Measurements from ENCODE around the gene LRRC4C. TPM values are rescaled to one million over a fixed set of nuclear protein-coding genes. Genes with fewer than 3 reads are reported as not detected.

The LRRC4C gene
- total RNA-seq, 2 donors from 2014 or later = 0.84 to 0.95 TPM

DNA sequence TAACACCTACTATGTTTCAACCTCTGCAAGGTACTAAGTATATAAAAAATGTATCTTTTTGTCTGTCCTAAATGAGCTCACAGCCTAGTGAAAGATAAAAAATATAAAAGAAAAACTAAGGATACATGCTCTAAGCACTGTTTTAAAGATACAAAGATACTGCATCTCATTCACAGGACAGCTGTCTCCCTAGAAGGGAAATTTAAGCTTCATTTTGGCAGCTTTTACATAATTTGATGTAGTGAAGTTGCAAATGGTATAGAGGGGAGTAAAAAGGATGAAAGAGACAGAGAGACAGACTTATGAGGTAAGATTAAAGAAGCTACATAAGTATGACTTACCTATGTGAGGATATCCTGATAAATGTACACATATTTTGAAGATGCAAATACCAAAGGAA, 53.6 kb downstream of the LRRC4C start:
- TF ChIP-seq, protein P1, sequence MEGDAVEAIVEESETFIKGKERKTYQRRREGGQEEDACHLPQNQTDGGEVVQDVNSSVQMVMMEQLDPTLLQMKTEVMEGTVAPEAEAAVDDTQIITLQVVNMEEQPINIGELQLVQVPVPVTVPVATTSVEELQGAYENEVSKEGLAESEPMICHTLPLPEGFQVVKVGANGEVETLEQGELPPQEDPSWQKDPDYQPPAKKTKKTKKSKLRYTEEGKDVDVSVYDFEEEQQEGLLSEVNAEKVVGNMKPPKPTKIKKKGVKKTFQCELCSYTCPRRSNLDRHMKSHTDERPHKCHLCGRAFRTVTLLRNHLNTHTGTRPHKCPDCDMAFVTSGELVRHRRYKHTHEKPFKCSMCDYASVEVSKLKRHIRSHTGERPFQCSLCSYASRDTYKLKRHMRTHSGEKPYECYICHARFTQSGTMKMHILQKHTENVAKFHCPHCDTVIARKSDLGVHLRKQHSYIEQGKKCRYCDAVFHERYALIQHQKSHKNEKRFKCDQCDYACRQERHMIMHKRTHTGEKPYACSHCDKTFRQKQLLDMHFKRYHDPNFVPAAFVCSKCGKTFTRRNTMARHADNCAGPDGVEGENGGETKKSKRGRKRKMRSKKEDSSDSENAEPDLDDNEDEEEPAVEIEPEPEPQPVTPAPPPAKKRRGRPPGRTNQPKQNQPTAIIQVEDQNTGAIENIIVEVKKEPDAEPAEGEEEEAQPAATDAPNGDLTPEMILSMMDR (conservative IDR thresholded peaks at IDR 0.05) = no peak
- H3K4me3 ChIP-seq (ENCODE audit: low read length) = no peak overlapping the region

DNA sequence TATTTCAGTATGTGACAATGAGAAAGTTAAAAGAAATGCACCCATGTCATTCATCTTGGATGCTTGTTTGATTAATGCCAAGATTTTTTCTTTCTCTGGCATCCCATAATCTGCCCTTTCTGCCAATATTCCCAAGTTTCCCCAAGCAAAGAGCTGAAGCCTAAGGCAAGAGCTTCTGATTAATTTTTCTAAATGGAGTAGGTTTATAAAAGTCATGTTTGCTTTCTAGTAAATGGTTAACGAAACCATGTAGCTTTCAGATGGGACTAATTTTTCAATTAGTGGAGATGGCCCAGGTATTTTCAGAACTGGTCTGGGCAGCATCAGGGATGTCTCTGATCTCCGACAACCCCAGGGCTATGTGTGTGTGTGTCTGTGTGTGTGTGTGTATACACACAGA, 55.3 kb downstream of the LRRC4C start:
- H3K4me1 ChIP-seq (ENCODE audit: control insufficient read depth, insufficient read depth, low read length) = no peaks in the 10 kb centered on the region
- no peaks in the 10 kb centered on the region for H3K36me3 ChIP-seq (ENCODE audit: control insufficient read depth, insufficient read depth, low read length)
- no peak overlapping the region for H3K4me3 ChIP-seq (ENCODE audit: low read length)
- no peak overlapping the region for H3K27ac Mint-ChIP-seq
- DNase-seq = no peak
- no peaks in the 10 kb centered on the region for H3K9me3 ChIP-seq (ENCODE audit: control insufficient read depth, low read length)
- no peaks in the 10 kb centered on the region for H3K36me3 Mint-ChIP-seq (ENCODE audit: low read depth)
- H3K9me3 Mint-ChIP-seq = no peaks in the 10 kb centered on the region
- TF ChIP-seq, protein P1 (conservative IDR thresholded peaks at IDR 0.05) = no peak
- no peak overlapping the region for H3K4me3 Mint-ChIP-seq
- H3K27me3 Mint-ChIP-seq (ENCODE audit: insufficient read depth) = no peaks in the 10 kb centered on the region
- H3K4me1 Mint-ChIP-seq = peaks cover 1% of the 10 kb centered on the region
- H3K27me3 ChIP-seq (ENCODE audit: control insufficient read depth, insufficient read depth, low read length, poor library complexity, severe bottlenecking) = no peaks in the 10 kb centered on the region
- 93% methylated on average over 1 of the region's 2 CpGs; no CpG with 5 or more reads in 1 of the 2 experiments for WGBS, 2 experiments (ENCODE audit: insufficient coverage in 1 of 2, insufficient read length in 1 of 2)
- H3K9ac ChIP-seq (ENCODE audit: extremely low read depth, low read length, poor library complexity, severe bottlenecking) = no peak overlapping the region
- no peak overlapping the region for H3K27ac ChIP-seq (ENCODE audit: low read depth, low read length)

More for the DNA sequence above, 53.6 kb downstream of the LRRC4C start:
- no peak for DNase-seq
- H3K27me3 ChIP-seq (ENCODE audit: control insufficient read depth, insufficient read depth, low read length, poor library complexity, severe bottlenecking) = no peaks in the 10 kb centered on the region
- no peaks in the 10 kb centered on the region for H3K4me1 ChIP-seq (ENCODE audit: control insufficient read depth, insufficient read depth, low read length)
- Mint-ChIP-seq H3K36me3 (ENCODE audit: low read depth) (no peaks in the 10 kb centered on the region), H3K9me3 (peaks cover 2% of the 10 kb centered on the region), H3K27ac (no peak overlapping the region), H3K27me3 (ENCODE audit: insufficient read depth) (no peaks in the 10 kb centered on the region), H3K4me1 (peaks cover 1% of the 10 kb centered on the region), H3K4me3 (no peak overlapping the region)
- H3K9me3 ChIP-seq (ENCODE audit: control insufficient read depth, low read length) = no peaks in the 10 kb centered on the region
- H3K27ac ChIP-seq (ENCODE audit: low read depth, low read length) = no peak overlapping the region
- H3K9ac ChIP-seq (ENCODE audit: extremely low read depth, low read length, poor library complexity, severe bottlenecking) = no peak overlapping the region
- no peaks in the 10 kb centered on the region for H3K36me3 ChIP-seq (ENCODE audit: control insufficient read depth, insufficient read depth, low read length)

DNA sequence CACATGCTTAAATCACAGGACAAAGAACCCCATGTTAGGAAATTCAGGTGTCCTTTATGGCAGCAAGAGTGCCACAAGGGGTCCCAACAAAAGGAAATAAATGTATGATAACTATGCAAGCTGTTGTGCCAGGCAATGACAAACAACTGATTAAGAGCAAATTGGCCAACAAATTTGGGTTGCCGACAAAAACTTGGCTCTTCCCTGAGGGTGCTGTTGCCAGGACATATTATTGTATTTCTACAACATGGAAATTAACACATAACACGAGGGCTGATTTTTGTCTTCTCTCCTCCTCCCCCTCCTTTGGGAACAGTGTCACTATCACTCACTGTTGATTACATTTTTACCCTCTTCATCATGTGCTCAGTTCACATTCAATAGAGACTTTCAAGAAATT, 56.0 kb downstream of the LRRC4C start:
- H3K9ac ChIP-seq (ENCODE audit: extremely low read depth, low read length, poor library complexity, severe bottlenecking) = no peak overlapping the region
- Mint-ChIP-seq H3K36me3 (ENCODE audit: low read depth) (no peaks in the 10 kb centered on the region), H3K27me3 (ENCODE audit: insufficient read depth) (no peaks in the 10 kb centered on the region), H3K4me1 (peaks cover 1% of the 10 kb centered on the region), H3K4me3 (no peak overlapping the region), H3K27ac (no peak overlapping the region), H3K9me3 (no peaks in the 10 kb centered on the region)
- H3K4me3 ChIP-seq (ENCODE audit: low read length) = no peak overlapping the region
- 89 to 100% methylated on average over 1 to 2 of the region's 2 CpGs for WGBS, 2 experiments (ENCODE audit: insufficient coverage in 1 of 2, insufficient read length in 1 of 2)
- no peaks in the 10 kb centered on the region for H3K27me3 ChIP-seq (ENCODE audit: control insufficient read depth, insufficient read depth, low read length, poor library complexity, severe bottlenecking)
- no peaks in the 10 kb centered on the region for H3K36me3 ChIP-seq (ENCODE audit: control insufficient read depth, insufficient read depth, low read length)
- no peak overlapping the region for H3K27ac ChIP-seq (ENCODE audit: low read depth, low read length)
- H3K9me3 ChIP-seq (ENCODE audit: control insufficient read depth, low read length) = no peaks in the 10 kb centered on the region
- DNase-seq = no peak
- TF ChIP-seq, protein P1 (conservative IDR thresholded peaks at IDR 0.05) = no peak
- H3K4me1 ChIP-seq (ENCODE audit: control insufficient read depth, insufficient read depth, low read length) = no peaks in the 10 kb centered on the region

Data from endodermal cell (in vitro differentiated cells).